ENCODE data around the gene SIGLEC9.

- no peak for TF ChIP-seq EZH2 (IDR thresholded peaks at IDR 0.05; ENCODE audit: borderline replicate concordance, low read length)
- TF ChIP-seq CTCF (IDR thresholded peaks at IDR 0.05; ENCODE audit: low read length), result no peak
Observed at GRCh38 chr19:51108805-51109146, 15.9 kb upstream of the SIGLEC9 start.
